ENCODE results near the gene CCM2.

CCM2 gene

DNA sequence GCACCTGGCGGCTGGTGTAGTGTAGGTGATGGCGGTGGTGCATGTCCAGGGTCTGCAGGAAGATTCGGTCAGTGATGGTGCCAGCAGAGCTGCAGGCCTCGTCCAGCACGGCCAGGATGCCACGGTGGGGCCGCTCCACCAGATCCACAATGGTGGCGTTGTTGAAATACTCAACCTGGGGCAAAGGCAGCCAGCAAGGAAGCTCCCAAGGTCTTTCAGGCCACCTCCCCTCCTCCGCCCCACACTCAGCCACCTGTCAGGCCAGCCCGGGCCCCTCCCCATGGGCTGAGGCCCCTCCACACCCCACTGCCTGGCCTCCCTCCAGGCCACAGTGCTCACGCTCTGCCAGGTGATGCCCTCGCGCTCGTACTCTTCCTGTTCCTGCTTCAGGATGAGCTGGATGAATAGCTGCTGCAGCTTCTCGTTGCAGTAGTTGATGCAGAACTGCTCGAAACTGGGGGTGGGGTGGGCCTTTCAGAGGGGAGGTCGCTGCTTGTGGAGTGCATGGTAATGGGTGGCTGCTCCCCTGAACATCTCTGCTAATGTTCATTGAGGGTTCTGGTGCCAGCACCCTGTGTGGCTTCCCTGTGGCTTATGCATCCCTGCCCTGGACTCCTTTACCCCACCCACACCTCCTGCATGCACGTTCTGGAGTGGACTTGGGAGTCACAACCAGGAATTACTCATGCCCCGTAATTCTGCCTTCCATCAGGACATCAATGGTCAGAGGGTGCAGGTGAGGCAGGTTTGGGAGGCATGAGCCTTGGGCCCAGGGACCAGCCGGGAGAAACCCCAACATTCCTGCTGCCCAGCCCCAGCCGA, 30.1 kb upstream of the CCM2 start:
- DNase-seq = peak; percentile 65

GRCh38 chr7:44970523-44971051, 29.4 kb upstream of the CCM2 start:
- no peak for DNase-seq

- no peak for DNase-seq
Observed at GRCh38 chr7:44971188-44971901, 28.7 kb upstream of the CCM2 start.

DNA sequence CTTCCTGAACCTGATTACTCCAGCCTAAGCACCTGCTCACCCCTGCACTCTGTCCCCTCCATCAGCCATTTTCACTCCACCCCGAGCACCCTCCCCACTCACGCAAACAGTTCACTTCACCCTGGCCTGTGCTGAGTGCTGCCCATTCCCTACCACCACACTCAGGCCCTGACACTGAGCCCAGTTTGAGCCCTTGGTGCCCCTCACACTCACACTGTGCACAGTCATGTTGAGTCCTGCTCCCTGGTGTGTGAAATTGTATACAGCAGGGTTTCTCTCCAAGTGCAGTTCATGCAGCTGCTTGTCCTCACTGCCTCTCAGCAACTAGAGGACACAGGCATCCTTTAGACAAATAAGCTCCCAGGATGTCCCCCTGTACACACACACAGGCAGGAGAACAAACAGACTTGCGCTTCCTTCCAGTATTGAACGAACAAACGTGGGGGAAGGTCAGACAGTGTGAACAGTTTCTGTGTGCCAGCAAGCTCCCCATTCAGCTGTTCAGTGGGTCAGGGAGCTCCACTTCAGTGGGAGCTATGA, 28.0 kb upstream of the CCM2 start:
- peak; percentile 55 for DNase-seq

DNA sequence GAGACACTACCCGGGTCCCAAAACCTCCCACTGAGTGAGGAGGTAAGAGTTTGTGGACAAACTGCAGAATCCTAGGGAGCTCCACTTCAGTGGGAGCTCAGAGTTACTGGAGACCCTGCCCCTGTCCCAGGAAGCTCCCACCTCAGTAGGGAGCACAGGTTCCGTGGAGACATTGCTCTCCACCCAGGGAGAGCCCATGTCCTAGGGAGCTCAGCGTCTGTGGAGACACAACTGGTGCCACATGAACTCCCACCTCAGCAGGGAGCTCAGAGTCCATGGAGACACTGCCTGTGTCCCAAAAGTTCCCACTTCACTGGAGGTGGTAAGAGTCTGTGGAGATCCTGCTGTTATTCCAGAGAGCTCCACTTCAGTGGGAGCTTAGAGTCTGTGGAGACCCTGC, 27.4 kb upstream of the CCM2 start:
- DNase-seq = no peak

DNA sequence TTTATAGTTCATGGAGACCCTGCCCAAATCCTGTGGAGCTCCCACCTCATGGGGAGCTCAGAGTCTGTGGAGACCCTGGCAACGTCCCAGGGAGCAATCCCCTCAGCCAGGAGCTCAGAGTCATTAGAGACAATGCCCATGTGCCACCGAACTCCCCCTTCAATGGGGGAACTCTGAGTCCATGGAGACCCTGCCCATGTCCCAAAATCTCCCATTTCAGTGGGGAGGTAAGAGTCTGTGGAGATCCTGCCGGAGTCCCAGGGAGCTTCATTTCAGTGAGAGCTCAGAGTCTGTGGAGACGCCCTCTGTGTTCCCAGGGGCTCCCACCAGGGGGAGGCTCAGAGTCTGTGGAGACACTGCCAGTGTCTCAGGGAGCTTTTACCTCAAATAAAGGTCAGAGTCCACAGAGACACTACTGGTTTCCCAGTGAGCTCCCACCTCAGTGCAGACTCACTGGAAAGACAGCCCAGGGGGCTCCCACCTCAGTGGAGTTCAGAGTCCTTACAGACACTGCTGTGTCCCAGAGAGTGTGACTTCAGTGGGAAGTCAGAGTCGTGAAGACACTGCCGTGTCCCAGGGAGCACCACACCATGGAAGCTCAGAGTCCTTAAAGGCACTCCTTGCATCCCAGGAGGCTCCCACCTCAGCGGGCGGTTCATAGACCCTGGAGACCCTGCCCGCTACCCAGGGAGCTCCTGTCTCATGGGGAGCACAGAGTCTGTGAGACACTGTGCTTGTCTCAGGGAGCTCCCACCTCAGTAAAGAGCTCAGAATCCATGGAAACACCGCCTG, 26.2 kb upstream of the CCM2 start:
- no peak for DNase-seq

GRCh38 chr7:44974549-44974948, 25.5 kb upstream of the CCM2 start:
- no peak for DNase-seq

DNA sequence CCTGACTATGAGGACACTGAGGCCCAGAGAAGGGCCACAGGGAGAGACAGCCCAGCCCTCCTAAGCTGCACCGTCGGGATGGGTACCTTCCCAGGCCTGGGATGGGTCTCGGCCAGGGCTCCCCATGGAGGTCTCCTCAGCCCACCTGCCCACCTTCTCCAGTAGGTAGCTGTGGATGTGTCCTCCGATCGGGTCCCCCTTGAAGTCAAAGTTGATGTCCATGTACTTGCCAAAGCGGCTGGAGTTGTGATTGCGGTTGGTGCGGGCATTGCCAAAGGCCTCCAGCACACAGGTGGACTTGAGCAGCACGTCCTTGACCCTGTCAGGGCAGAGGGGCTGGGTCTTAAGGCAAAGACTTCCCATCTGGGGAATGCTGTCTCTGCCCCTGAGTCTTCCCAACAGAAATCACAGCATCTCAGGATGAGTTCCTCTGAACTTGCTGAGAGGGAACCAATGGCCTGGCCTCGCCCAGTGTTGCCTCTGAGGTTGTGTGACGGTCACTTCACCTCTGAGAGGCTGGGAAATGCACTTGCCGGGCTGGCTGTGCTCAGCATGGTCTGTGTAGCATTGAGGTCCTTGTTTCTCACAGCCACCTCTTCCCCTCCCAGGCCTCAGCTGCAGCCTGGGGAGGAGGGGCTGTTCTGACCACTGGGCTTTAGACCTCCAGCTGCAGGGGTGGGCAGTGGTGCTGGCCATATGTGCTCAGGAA, 24.5 kb upstream of the CCM2 start:
- no peak for DNase-seq

- no peak for DNase-seq
Observed at GRCh38 chr7:44976040-44976745, 23.8 kb upstream of the CCM2 start.

- no peak for DNase-seq
Observed at GRCh38 chr7:44976746-44977196, 23.2 kb upstream of the CCM2 start.

DNA sequence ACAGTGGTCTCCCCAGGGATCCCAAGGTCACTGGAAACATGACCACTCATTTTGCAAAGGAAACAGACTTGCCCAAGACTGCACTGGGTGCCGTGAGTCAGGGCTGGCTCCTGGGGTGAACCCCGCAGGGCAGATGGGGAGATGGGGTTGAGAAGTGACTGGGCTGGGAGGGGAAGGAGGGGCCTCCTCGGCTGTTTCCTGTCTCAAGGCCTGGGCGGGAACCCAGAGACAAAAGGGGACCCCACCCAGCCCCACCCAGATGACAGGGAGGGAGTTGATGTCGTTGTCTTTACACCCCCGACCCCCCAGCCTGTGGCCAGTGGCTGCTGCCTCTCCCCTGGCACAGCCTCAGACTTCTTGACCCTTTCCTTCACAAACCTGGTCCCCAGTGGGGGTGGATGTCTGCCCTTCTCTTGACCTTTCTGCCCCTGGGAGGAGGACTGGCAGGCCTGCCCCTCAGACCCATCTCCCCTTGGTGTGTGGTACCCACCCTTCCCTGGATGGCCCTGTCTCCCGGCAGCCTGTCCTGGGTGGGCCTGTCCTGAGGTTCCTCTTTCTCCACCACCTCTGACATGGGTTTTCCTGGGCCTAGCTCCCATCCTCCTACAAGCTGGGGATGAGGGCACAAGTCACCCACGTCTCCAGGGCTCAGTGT, 22.6 kb upstream of the CCM2 start:
- DNase-seq = no peak

DNA sequence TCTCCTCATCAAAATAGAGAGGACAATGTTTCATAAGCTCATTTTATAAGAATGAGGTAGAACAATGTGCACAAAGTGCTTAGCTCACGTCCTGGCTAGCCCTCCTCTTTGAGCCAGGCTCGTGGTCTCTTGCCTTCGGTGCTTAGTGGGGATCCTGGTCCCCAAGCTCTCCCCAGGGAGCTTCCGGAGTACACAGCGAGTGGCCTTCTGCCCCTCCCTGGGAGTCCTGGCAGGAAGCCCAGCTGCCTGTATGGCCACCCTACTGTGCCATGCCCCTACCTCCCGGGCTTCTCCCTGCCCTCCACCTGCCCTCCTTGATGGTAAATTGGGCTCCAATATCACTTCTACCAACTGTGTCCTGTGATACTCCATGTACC, 22.1 kb upstream of the CCM2 start:
- no peak for DNase-seq

GRCh38 chr7:44978511-44979366, 21.3 kb upstream of the CCM2 start, which contains the start of gene MYO1G:
MYO1G (minus strand) TSS chr7:44979015; CDS start chr7:44978961, 54 bp downstream.
- no peak for DNase-seq

DNA sequence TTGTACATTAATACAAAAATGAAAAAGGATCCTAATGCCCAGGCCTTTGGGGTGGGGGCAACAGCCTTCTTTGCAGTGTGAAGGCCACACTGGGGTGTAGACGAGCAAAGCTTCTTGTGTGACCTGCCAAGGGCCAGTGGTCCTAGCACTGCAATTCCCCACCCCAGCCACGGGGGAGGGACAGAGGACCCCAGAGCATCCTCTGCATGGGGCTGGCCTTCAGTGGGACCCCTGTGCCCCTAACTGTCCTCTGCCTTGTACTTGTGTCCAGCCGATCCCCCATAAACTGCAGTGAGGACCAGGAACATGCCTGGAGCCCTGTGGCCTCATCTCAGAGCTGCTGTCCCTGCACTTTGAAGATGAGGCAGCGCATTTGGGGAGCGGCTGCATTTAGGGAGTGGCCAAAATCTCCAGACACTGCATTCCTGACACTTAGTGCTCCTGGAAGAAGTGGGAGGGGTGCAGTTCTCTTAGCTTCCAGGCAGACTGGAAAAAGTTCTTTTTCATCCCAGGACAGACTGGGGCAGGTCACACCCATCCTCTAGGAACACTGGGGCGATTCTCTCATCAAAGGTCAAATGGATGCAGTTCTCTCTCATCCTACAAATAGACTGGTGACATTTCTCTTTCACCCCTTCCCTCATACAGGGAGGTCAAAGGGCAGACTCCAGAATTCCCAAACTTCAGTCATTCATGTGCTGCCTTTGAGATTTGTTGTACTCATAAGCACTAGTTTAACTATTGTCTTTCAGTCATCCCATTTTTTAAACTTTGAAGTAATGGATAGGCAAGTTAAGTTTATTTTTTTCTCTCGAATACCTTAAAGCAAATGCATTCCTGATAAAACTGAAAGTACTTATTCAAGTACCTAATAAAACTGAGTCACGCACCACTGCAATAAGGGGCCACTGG, 20.3 kb upstream of the CCM2 start:
- no peak for DNase-seq

DNA sequence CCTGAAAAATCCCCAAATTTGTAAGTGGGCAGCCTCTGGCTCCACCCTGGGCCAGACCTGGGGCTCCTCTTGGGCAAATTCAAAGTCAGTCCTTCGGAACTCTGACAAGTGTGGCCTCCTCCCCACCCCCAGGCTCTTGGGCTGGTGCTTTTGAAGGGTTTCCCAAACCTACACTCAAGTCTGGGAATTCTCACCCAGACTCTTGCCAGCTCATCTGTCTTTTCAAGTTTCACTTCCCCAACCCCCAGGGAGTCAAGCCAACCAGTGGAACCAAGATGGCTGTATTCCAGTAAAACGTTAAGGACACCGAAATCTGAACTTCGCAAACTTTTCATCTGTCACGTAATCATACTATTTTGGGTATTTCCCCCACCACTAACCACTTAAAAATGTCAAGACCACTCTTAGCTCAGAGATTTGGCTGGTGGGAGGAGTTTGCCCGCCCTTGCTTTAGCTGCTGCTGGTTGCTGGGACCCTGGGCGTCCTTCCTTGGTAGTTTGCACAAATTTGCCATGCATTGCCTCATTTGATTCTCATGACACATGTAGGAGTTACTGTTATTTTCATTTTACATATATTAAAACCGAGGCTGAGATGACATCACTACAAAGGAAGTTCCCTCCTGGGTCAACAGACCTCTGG, 19.5 kb upstream of the CCM2 start:
- no peak for DNase-seq

DNA sequence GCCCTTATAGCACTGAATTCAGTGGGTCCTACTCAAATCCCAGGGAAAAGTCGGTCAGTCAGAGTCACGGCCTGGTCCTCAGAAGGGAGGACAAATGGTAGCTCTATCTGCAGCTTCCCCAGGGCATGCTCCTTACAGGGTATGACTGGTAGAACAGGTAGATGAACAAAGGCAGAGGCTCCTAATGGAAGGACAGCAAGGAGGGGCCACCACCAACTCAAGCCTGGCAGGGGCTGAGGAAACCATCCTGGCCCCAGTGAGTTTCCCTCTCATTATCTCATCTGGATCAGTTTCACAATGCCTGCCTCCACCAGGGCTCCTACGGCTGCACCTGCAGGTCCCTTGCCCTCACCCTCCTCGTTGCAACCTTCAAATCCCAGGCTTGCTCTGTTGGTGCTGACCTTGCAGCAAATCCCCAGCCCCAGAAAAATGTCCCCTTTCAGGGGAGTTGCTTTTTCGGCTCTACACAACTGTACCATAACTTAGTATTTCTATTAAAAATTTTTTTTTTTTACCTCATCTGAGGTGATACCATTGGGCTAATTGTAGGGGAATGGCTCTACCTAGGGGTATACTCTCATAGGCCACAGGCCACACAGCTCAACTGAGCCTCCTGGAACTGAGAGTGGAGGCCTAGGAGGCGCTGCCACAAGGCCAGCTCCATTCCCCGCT, 18.8 kb upstream of the CCM2 start:
- no peak for DNase-seq

GRCh38 chr7:44982535-44982923, 17.5 kb upstream of the CCM2 start:
- no peak for DNase-seq

DNA sequence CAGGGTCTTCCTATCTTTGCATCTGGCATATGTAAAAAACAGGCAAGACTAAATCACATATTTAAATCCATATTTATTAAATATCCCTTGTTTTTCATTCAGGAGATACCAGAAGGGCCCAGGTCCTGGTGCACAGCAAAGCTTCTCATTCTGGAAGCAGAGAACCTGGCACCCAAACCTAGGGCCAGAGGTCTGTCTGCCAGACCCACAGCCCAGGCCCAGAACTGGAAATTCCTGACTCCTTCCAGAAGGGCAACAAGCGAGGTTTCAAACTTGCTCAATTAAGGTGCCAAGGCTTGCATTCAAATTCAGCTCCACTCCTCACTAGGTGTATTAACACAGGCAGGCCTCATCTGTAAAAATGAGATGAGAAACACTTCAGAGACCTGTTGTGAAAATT, 17.0 kb upstream of the CCM2 start:
- no peak for DNase-seq

Data from NCI-H2029 (cell line).